Parathyroid adenoma (tissue), 2 donors: ENCODE data around the gene SMARCD1.
"Not testable (repeated sequence)": the region's sequence is repeated elsewhere in the genome, so short reads cannot be mapped to it uniquely, and the experiment has no call there.

Source experiments
- H2AFZ ChIP-seq: fragments of 300-600 bp; sonication (generic); one replicate; pipeline ENCODE4 v1.7.0; 2017; ENCODE audit warnings: antibody characterized with exemption, mild to moderate bottlenecking
- H3K27ac ChIP-seq: fragments of 300-600 bp; sonication (generic); one replicate; pipeline ENCODE4 v1.7.0; 2017
- H3K27me3 ChIP-seq: fragments of 300-600 bp; sonication (generic); one replicate; pipeline ENCODE4 v1.7.0; 2017; ENCODE audit warnings: low read length; ENCODE audit not compliant: control insufficient read depth, insufficient read depth
- H3K36me3 ChIP-seq: fragments of 300-600 bp; sonication (generic); one replicate; pipeline ENCODE4 v1.7.0; 2017; ENCODE audit warnings: low read length; ENCODE audit not compliant: control insufficient read depth, insufficient read depth
- H3K4me1 ChIP-seq: fragments of 300-600 bp; sonication (generic); one replicate; pipeline ENCODE4 v1.7.0; 2017; ENCODE audit warnings: control low read depth
- H3K4me2 ChIP-seq: fragments of 300-600 bp; sonication (generic); one replicate; pipeline ENCODE4 v1.7.0; 2017; ENCODE audit warnings: low read length
- H3K4me3 ChIP-seq: fragments of 300-600 bp; sonication (generic); one replicate; pipeline ENCODE4 v1.7.0; 2017; ENCODE audit warnings: low read depth, low read length
- H3K79me2 ChIP-seq: fragments of 300-600 bp; sonication (generic); one replicate; pipeline ENCODE4 v1.7.0; 2017; ENCODE audit warnings: control low read depth
- H3K9ac ChIP-seq: fragments of 300-600 bp; sonication (generic); one replicate; pipeline ENCODE4 v1.7.0; 2017; ENCODE audit warnings: mild to moderate bottlenecking
- H3K9me3 ChIP-seq: fragments of 300-600 bp; sonication (generic); one replicate; pipeline ENCODE4 v1.7.0; 2017; ENCODE audit warnings: low read length; ENCODE audit not compliant: control insufficient read depth
- CTCF ChIP-seq: fragments of 300-600 bp; sonication (generic); IDR thresholded peaks from one replicate; pipeline ENCODE4 v1.7.0; 2017; ENCODE audit warnings: antibody characterized with exemption, mild to moderate bottlenecking
- donor health status: primary hyperparathyroidism.

SMARCD1 gene

GRCh38 chr12:50132505-50133135 is 47.5 kb downstream of the SMARCD1 start:
- no peak overlapping the region for H3K4me3 ChIP-seq
- no peak overlapping the region for H2AFZ ChIP-seq
- no peaks in the 10 kb centered on the region for H3K36me3 ChIP-seq
- no peak overlapping the region for H3K4me2 ChIP-seq
- no peaks in the 10 kb centered on the region for H3K27me3 ChIP-seq
- H3K4me1 ChIP-seq, result no peaks in the 10 kb centered on the region
- TF ChIP-seq CTCF, result peak; percentile 44
- H3K79me2 ChIP-seq, result peaks cover 14% of the 10 kb centered on the region
- no peak overlapping the region for H3K27ac ChIP-seq
- H3K9ac ChIP-seq, result no peak overlapping the region
- no peaks in the 10 kb centered on the region for H3K9me3 ChIP-seq

- Histone ChIP-seq H3K79me2 (peaks cover 58% of the 10 kb centered on the region), H3K9me3 (no peaks in the 10 kb centered on the region), H3K27me3 (no peaks in the 10 kb centered on the region), H2AFZ (no peak overlapping the region), H3K4me3 (no peak overlapping the region), H3K9ac (no peak overlapping the region), H3K4me2 (no peak overlapping the region), H3K36me3 (no peaks in the 10 kb centered on the region), H3K27ac (no peak overlapping the region), H3K4me1 (no peaks in the 10 kb centered on the region)
- TF ChIP-seq CTCF, result no peak
Observed at GRCh38 chr12:50142993-50143392, 57.9 kb downstream of the SMARCD1 start.

GRCh38 chr12:50145439-50145838 is 60.3 kb downstream of the SMARCD1 start:
- no peaks in the 10 kb centered on the region for H3K9me3 ChIP-seq
- H3K27ac ChIP-seq, result no peak overlapping the region
- no peak for TF ChIP-seq CTCF
- no peaks in the 10 kb centered on the region for H3K27me3 ChIP-seq
- no peaks in the 10 kb centered on the region for H3K36me3 ChIP-seq
- no peak overlapping the region for H3K4me3 ChIP-seq
- no peak overlapping the region for H2AFZ ChIP-seq
- H3K79me2 ChIP-seq, result peaks cover 55% of the 10 kb centered on the region
- no peak overlapping the region for H3K9ac ChIP-seq
- H3K4me1 ChIP-seq, result no peaks in the 10 kb centered on the region
- no peak overlapping the region for H3K4me2 ChIP-seq

- Histone ChIP-seq H3K27ac (no peak overlapping the region), H3K9ac (no peak overlapping the region), H3K27me3 (no peaks in the 10 kb centered on the region), H3K9me3 (no peaks in the 10 kb centered on the region), H3K4me1 (no peaks in the 10 kb centered on the region), H3K36me3 (no peaks in the 10 kb centered on the region), H3K79me2 (peaks cover 46% of the 10 kb centered on the region), H3K4me3 (no peak overlapping the region), H2AFZ (no peak overlapping the region), H3K4me2 (no peak overlapping the region)
- TF ChIP-seq CTCF, result no peak
Observed at GRCh38 chr12:50147281-50147680, 62.1 kb downstream of the SMARCD1 start.

- not testable (repeated sequence) for H3K9me3 ChIP-seq, H3K9ac ChIP-seq, H3K36me3 ChIP-seq, H3K4me1 ChIP-seq, H3K27ac ChIP-seq, H3K27me3 ChIP-seq, H2AFZ ChIP-seq, H3K4me3 ChIP-seq, H3K4me2 ChIP-seq
- H3K79me2 ChIP-seq, result peaks cover 42% of the 10 kb centered on the region
Observed at GRCh38 chr12:50148011-50148410, 62.9 kb downstream of the SMARCD1 start.
